Heart right ventricle (tissue), 16 donors: Measurements from ENCODE around the gene STK39. TPM values are rescaled to one million over a fixed set of nuclear protein-coding genes. Genes with fewer than 3 reads are reported as not detected.

Experiments used
- ATAC-seq, 8 donors: fragments of 200-7000 bp; cut with Tn5 transposase; one replicate each; pipeline ENCODE4 v1.9.1; 2020; ENCODE audit warnings: mild to moderate bottlenecking in 8 of 8, moderate library complexity in 8 of 8, moderate number of reproducible peaks in 1 of 8
- DNase-seq, 2 donors: peaks; one replicate each; pipeline ENCODE4 v3.0.0-alpha.2; 2020
- H3K27ac ChIP-seq, 10 donors: fragments of 200-600 bp; sonication (generic) in 2 of 10; one replicate each; pipeline versions ENCODE4 v1.5.0 to v1.8.0; 2020 to 2022; ENCODE audit warnings: mild to moderate bottlenecking in 3 of 10
- H3K27me3 ChIP-seq, 7 donors: fragments of 200-600 bp; one replicate each; pipeline ENCODE4 v1.8.0; 2021 to 2022; ENCODE audit warnings: mild to moderate bottlenecking in 2 of 7
- H3K36me3 ChIP-seq, 9 donors: fragments of 200-600 bp; sonication (generic) in 1 of 9; one replicate each; pipeline versions ENCODE4 v1.5.0 to v1.8.0; 2020 to 2022; ENCODE audit warnings: mild to moderate bottlenecking in 2 of 9
- H3K4me1 ChIP-seq, 9 donors: fragments of 200-600 bp; sonication (generic) in 1 of 9; one replicate each; pipeline versions ENCODE4 v1.5.0 to v1.8.0; 2020 to 2022; ENCODE audit warnings: mild to moderate bottlenecking in 4 of 9
- H3K4me3 ChIP-seq, 10 donors: fragments of 200-600 bp; sonication (generic) in 2 of 10; one replicate each; pipeline versions ENCODE4 v1.5.0 to v1.8.0; 2020 to 2022; ENCODE audit warnings: mild to moderate bottlenecking in 7 of 10, moderate library complexity in 2 of 10
- H3K9me3 ChIP-seq, 11 donors: fragments of 200-600 bp in 10 of 11; sonication (generic) in 2 of 11; one replicate each; pipeline versions ENCODE4 v1.5.0 to v1.8.0; 2013 to 2022; ENCODE audit warnings: mild to moderate bottlenecking in 2 of 11, control low read depth in 1 of 11, moderate library complexity in 1 of 11
- CTCF ChIP-seq, 9 donors: fragments of 200-600 bp; sonication (generic) in 2 of 9; IDR thresholded peaks; one replicate each; pipeline versions ENCODE4 v1.5.0 to v1.8.0; 2021 to 2022; ENCODE audit warnings: antibody characterized with exemption in 9 of 9, mild to moderate bottlenecking in 5 of 9, moderate library complexity in 1 of 9
- WGBS, 2 donors: extraction: QIAGEN DNeasy Blood & Tissue Kit; methylation state at CpG; one replicate each; pipeline ENCODE4 v1.1.7; 2013; ENCODE audit warnings: inconsistent platforms in 1 of 2; 5-methylcytosine and 5-hydroxymethylcytosine counted together
- intact Hi-C, 10 donors: fragments of 100-400 bp; cut with DNase I; formaldehyde crosslinking; loops; one replicate each; pipeline versions ENCODE4 v1.11.1 to v1.14.2; 2022
- polyA plus RNA-seq, 2 donors: library from polyadenylated mRNA; stranded (reverse); fragments of 200-250 nt; gene quantifications; one replicate each; pipeline ENCODE4 v1.2.3, GENCODE V29; 2013
- total RNA-seq, 10 donors: library from RNA; stranded (reverse); fragmentation: NEBNext Ultra II Directional in 3 of 10; extraction: Animal tissue kit (Norgen Biotek cat#: 25700) in 3 of 10; gene quantifications; one replicate each; pipeline versions ENCODE4 v1.2.1 to v1.2.4, GENCODE V29; 2021 to 2023
- donor health status: Arrhythmogenic right ventricular cardiomyopathy.
- donor health status: ischemic (EF 13 %, LVEDD 7.1; RV severe dilation, severe dysfunction).
- donor health status: healthy with polysubstance abuse.
- donor health status: DM: no; HTN: yes; CAD: no.
- donor health status: DM: no; HTN: no; CAD: no.
- donor health status: ischemic (EF 25% LVEDD 6.9; RV normal size, moderate dysfunction).
- donor health status: ischemic (EF 25% LVEDD 5.7; RV mildly dilated, moderate dysfunction).
- donor health status: healthy.
- donor health status: DM: yes; HTN: yes; CAD: no.
- donor health status: Ischemic cardiomyopathy.
- donor health status: ischemic (EF 35%, LVEDD 5.7; RV mildly dilated, moderate dysfunction).
- donor health status: nonischemic (EF 11% LVEDD 7.7; RV severe dilation, severe dysfunction).
- donor health status: DM: yes; HTN: yes; CAD: no.
- donor health status: PGD.
- donor health status: ischemic (EF 29% LVEDD 5.4; RV normal size, mild dysfunction).
- donor health status: nonischemic (EF 23%, LVEDD 6.1; RV moderate dilation, normal function).

Gene STK39
- total and polyA plus RNA-seq, 12 donors: 15.2 to 35.5 (median 19.6) TPM

- Histone ChIP-seq H3K4me3 (no peak overlapping the region), H3K36me3 (peaks cover 0 to 30% (median 0%) of the 10 kb centered on the region in 9 donors), H3K27ac (no peak overlapping the region), H3K27me3 (no peaks in the 10 kb centered on the region), H3K9me3 (no peaks in the 10 kb centered on the region), H3K4me1 (no peaks in the 10 kb centered on the region)
- WGBS, 2 donors: 95 to 97% methylated on average over 2 of the region's 2 CpGs
- no peak for TF ChIP-seq CTCF (IDR thresholded peaks at IDR 0.05)
- DNase-seq (no peak), ATAC-seq (no peak)
- intact Hi-C loops: no loop called here
Measured at GRCh38 chr2:168037778-168038177, 209.6 kb downstream of the STK39 start.

- ATAC-seq: no peak
- intact Hi-C loops: no loop called here
- WGBS, 2 donors: 95% methylated on average over 5 of the region's 5 CpGs
Measured at GRCh38 chr2:168035458-168035857, 211.9 kb downstream of the STK39 start.

GRCh38 chr2:168034616-168035015 lies 212.8 kb downstream of the STK39 start:
- Histone ChIP-seq H3K27ac (no peak overlapping the region), H3K4me1 (no peaks in the 10 kb centered on the region), H3K27me3 (no peaks in the 10 kb centered on the region), H3K36me3 (peaks cover 0 to 30% (median 0%) of the 10 kb centered on the region in 9 donors), H3K9me3 (no peaks in the 10 kb centered on the region), H3K4me3 (no peak overlapping the region)
- ATAC-seq (no peak), DNase-seq (no peak)
- no peak for TF ChIP-seq CTCF (IDR thresholded peaks at IDR 0.05)
- intact Hi-C loops: no loop called here
- 97 to 98% methylated on average over 5 of the region's 5 CpGs for WGBS, 2 donors

More at GRCh38 chr2:168035458-168035857, 211.9 kb downstream of the STK39 start:
- H3K27me3 ChIP-seq: no peaks in the 10 kb centered on the region
- no peak overlapping the region for H3K4me3 ChIP-seq
- TF ChIP-seq CTCF (IDR thresholded peaks at IDR 0.05): no peak
- no peak overlapping the region for H3K27ac ChIP-seq
- no peaks in the 10 kb centered on the region for H3K4me1 ChIP-seq
- DNase-seq: no peak
- H3K36me3 ChIP-seq: peaks cover 0 to 30% (median 0%) of the 10 kb centered on the region in 9 donors
- no peaks in the 10 kb centered on the region for H3K9me3 ChIP-seq

DNA sequence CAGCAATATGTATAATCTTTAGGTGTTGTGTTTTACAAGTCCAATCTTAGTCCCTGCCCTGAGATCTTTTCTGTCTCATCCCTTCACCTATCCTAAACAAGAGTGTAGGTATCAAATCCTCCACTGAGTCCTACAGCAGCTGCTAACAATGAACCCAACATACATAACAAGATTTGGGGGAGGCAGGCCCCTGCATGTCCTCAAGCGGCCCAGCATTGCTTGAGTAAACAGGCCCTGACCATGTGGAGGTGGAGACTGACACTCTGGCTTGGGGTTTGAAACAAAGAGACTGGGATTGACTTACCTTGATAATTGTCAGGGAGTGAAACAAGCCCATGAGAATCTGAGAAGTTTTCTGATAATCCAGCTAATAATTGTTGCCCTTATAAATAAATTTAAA lies 213.4 kb downstream of the STK39 start:
- H3K27ac ChIP-seq: no peak overlapping the region
- H3K4me3 ChIP-seq: no peak overlapping the region
- no peak for TF ChIP-seq CTCF (IDR thresholded peaks at IDR 0.05)
- no peaks in the 10 kb centered on the region for H3K27me3 ChIP-seq
- H3K4me1 ChIP-seq: no peaks in the 10 kb centered on the region
- WGBS, 2 donors: 91 to 100% methylated on average over 1 of the region's 1 CpG
- DNase-seq (no peak), ATAC-seq (no peak)
- intact Hi-C loops: no loop called here
- no peaks in the 10 kb centered on the region for H3K9me3 ChIP-seq
- peaks cover 0 to 30% (median 0%) of the 10 kb centered on the region in 9 donors for H3K36me3 ChIP-seq
